ENCODE measurements around the gene FAM193B.

Gene FAM193B

DNA sequence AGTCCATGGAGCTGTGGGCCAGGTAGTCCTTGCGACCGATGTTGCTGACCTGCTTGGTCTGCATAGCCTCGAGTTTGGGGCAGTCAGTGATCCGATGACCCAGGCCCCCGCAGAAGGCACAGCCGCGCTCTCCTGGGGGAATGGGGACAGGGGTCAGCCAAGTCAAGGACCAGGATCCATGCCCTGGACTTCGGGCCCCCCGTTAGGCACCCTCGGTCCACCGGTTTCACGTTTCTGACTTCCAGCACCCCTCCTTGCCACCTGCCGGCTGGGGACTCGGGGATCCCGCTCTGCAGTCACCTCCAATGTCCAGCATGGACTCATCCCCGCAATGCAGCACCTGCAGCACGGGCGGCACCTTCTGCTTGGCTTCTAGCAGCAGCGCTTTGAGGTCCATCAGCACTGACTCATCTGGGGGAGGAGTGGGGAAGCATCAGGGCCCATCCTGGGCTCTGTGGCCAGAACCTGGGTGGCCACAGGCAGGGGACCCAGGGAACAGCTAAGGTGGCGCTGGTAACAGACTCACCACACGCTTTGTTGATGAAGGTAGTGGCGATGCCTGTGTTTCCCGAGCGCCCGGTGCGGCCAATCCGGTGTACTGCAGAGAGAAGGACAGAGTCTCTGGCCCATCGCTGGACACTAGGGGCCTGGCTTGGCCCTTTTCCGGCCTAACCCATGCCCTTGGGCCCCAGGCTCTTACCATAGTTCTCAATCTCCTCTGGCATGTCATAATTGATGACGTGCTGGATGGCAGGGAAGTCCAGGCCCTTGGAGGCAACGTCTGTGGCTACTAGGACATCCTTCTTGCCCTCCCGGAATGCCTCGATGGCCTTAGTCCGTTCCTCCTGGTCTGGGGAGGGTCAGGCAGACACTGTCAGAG lies 42.3 kb downstream of the FAM193B start:
- no peak overlapping the region for H3K4me3 ChIP-seq (ENCODE audit: low read length)
- TF ChIP-seq, protein P1, sequence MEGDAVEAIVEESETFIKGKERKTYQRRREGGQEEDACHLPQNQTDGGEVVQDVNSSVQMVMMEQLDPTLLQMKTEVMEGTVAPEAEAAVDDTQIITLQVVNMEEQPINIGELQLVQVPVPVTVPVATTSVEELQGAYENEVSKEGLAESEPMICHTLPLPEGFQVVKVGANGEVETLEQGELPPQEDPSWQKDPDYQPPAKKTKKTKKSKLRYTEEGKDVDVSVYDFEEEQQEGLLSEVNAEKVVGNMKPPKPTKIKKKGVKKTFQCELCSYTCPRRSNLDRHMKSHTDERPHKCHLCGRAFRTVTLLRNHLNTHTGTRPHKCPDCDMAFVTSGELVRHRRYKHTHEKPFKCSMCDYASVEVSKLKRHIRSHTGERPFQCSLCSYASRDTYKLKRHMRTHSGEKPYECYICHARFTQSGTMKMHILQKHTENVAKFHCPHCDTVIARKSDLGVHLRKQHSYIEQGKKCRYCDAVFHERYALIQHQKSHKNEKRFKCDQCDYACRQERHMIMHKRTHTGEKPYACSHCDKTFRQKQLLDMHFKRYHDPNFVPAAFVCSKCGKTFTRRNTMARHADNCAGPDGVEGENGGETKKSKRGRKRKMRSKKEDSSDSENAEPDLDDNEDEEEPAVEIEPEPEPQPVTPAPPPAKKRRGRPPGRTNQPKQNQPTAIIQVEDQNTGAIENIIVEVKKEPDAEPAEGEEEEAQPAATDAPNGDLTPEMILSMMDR (IDR thresholded peaks at IDR 0.05; ENCODE audit: insufficient read depth, low read depth, low read length, missing control alignments) = no peak
- no peak for DNase-seq (ENCODE audit: low read depth)

DNA sequence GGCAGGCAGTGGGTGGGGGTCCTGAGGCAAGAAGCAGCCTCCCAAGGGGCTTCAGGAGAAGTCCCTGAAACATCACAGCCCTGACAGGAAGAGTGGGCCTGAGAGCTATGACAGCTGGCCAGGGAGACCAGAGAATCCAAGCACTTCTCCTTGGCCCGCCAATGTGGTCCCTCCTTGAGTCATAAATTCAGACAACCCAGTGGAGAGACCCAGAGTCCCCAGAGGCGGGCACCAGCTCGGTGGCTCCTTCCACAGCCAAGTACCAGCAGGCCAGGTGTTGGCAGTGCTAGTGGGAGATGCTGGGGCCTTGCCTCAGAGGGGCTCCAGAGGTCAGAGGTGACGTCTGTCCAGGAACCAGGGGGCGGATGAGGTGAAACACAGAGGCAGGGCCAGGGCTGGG lies 43.2 kb downstream of the FAM193B start:
- no peak overlapping the region for H3K4me3 ChIP-seq (ENCODE audit: low read length)
- no peak for DNase-seq (ENCODE audit: low read depth)
- TF ChIP-seq, protein P1 (IDR thresholded peaks at IDR 0.05; ENCODE audit: insufficient read depth, low read depth, low read length, missing control alignments) = no peak

DNA sequence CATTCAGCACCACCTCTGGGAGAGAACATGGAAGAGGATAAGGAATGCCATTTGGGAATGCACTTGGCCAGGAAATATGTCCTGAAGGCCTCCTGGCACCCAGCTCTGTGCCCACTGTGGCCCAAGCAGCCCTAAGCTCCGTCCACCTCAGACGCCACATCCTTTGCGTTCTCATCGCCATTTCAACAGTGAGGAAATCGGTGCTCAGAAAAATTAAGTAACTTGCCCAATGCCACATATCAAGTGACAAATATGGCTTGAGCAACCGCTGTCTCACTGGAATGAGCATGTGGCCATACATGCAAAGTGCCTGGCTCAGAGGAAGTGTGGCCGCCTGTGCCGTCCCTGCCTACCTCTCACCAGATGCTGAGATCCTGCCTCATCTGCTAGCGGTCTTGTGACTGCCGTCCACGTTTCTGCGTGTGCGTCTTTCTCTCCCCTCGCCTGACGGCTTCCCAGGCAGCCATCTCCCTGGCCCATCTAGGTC lies 43.8 kb downstream of the FAM193B start:
- TF ChIP-seq, protein P1 (IDR thresholded peaks at IDR 0.05; ENCODE audit: insufficient read depth, low read depth, low read length, missing control alignments) = no peak
- no peak overlapping the region for H3K4me3 ChIP-seq (ENCODE audit: low read length)
- no peak for DNase-seq (ENCODE audit: low read depth)

DNA sequence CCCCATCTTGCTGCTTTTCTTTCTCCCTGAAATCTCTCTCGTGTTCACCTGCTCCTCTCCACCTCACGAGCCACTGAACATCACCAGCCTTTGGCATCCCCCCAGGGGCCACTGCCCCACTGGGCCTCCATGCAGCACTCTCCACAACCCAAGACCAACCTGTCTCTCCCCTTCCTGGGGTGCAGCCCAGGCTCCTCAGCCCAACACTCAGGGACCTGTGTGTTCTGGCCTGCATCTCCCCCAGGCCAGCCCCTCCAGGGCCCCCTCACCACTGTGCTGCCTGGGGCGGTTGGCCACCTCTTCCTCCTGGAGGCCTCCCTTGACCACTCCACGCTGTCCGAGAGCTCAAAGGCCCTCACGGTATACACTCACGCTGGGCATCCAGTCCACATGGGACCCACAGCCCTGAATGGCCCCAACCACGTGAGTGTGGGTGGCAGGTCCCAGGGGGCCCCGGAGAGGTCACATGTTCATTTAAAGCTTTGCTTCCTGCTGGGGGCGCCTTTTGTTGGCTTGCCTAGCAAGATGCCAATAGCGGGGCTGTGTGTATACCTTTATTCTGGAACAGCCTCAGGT lies 44.3 kb downstream of the FAM193B start:
- DNase-seq (ENCODE audit: low read depth) = no peak
- no peak overlapping the region for H3K4me3 ChIP-seq (ENCODE audit: low read length)
- TF ChIP-seq, protein P1 (IDR thresholded peaks at IDR 0.05; ENCODE audit: insufficient read depth, low read depth, low read length, missing control alignments) = no peak

DNA sequence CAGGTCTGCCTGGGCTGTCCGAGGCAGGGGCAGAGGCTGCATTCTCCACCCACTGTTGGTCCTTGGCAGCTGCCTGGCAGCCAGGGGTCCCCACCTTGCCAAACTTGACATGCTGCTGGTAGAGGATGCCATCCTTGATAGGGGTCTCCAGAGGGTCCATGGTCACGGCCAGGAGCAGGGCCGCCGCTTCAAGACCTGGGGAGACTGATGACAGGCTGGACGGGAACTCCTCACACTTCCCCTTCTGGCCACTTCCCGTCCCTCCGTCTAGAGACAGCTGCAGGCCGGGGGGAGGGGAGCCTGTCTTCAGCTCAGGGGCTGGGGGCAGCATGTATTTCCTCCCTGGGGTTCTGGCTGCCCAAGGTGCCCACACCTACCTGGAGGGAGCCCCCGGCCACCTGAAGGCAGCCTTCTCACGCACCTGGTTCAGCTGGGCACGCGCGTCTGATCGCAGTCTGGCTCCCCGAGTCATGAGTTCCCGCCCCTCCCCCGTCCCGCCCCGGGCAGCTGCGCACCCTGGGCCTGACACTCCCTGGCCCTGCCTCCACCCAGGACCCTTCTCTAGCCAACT lies 44.9 kb downstream of the FAM193B start, which contains the start of gene DOK3:
Gene DOK3 (minus strand): TSS at position 446 of the 571 bp plus-strand sequence. CDS start 286 bp downstream, at position 160.
- no peak for DNase-seq (ENCODE audit: low read depth)
- no peak within 1 kb of the TSS for H3K4me3 ChIP-seq (ENCODE audit: low read length)
- TF ChIP-seq, protein P1 (IDR thresholded peaks at IDR 0.05; ENCODE audit: insufficient read depth, low read depth, low read length, missing control alignments) = no peak

DNA sequence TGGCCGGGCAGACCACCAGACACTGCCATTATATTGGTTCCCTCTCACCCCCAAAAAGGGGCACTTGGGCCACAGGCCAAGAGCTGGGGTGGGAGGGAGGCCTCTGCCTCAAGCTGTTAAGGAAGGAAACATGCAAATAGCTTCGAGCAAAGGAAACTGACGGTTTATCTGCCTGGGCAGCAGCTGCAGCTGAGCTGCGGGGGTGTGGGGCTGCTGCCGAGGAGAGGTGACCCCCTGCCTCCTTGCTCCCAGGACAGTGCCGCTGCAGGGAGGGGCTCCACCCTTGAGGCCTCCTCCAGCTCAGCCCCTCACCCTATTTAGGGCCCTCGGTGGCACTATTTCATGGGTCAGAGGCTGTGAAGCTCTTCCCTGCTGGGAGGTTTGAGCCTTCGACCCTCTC lies 45.5 kb downstream of the FAM193B start:
- H3K4me3 ChIP-seq (ENCODE audit: low read length) = no peak overlapping the region
- DNase-seq (ENCODE audit: low read depth) = no peak
- TF ChIP-seq, protein P1 (IDR thresholded peaks at IDR 0.05; ENCODE audit: insufficient read depth, low read depth, low read length, missing control alignments) = no peak
